ENCODE measurements around the gene HNRNPUL2.

DNA sequence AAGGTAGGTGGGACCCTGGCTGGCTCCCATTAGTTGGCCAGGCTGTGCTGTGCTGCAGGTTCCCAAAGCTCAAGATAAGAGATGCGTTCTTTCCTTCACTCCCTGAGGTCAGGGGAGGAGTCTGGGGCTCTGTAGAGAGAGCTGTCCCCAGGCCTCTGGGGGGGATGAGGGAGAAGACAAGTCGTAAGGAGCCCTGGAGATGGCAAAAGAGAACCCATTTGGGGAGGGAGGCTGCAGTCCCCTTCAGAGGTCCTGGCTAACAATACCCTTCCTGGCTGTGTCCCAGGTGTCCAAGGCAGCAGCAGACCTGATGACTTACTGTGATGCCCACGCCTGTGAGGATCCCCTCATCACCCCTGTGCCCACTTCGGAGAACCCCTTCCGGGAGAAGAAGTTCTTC lies 18.9 kb downstream of the HNRNPUL2 start:
- TF ChIP-seq, protein P1, sequence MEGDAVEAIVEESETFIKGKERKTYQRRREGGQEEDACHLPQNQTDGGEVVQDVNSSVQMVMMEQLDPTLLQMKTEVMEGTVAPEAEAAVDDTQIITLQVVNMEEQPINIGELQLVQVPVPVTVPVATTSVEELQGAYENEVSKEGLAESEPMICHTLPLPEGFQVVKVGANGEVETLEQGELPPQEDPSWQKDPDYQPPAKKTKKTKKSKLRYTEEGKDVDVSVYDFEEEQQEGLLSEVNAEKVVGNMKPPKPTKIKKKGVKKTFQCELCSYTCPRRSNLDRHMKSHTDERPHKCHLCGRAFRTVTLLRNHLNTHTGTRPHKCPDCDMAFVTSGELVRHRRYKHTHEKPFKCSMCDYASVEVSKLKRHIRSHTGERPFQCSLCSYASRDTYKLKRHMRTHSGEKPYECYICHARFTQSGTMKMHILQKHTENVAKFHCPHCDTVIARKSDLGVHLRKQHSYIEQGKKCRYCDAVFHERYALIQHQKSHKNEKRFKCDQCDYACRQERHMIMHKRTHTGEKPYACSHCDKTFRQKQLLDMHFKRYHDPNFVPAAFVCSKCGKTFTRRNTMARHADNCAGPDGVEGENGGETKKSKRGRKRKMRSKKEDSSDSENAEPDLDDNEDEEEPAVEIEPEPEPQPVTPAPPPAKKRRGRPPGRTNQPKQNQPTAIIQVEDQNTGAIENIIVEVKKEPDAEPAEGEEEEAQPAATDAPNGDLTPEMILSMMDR (IDR thresholded peaks at IDR 0.05; ENCODE audit: low read length), result no peak
- TF ChIP-seq EZH2 (IDR thresholded peaks at IDR 0.05; ENCODE audit: borderline replicate concordance, low read length), result no peak

Measured in OCI-LY1 (cell line).